Endothelial cell of umbilical vein (primary cell): ENCODE measurements around the gene STN1. TPM values are rescaled to one million over a fixed set of nuclear protein-coding genes. Genes with fewer than 3 reads are reported as not detected.
A peak's percentile ranks its signal among the peaks of the same experiment; 100 is the strongest.

Experiments used
- BruUV-seq: library from RNA; stranded (reverse); fragments of 400-500 nt; replicated peaks from 2 replicates; lab custom pipeline; 2021; lab: Mats Ljungman, UMichigan
- CTCF ChIA-PET: fragments of 300-600, 350-600 bp; sonication (Branson Sonifier 250); formaldehyde crosslinking; loops from one replicate; lab custom pipeline; 2021; ENCODE audit warnings: antibody characterized with exemption, inconsistent platforms; lab: Charles Lee
- POLR2A ChIA-PET: fragments of 300-600, 350-600 bp; sonication (Branson Sonifier 250); formaldehyde crosslinking; loops from one replicate; lab custom pipeline; 2021; ENCODE audit warnings: antibody characterized with exemption, inconsistent platforms; lab: Charles Lee
- DNase-seq: peaks from one replicate; pipeline ENCODE4 v3.0.0-alpha.2; 2011; ENCODE audit warnings: low read depth, low spot score
- FAIRE-seq: peaks from 2 replicates; lab custom pipeline; 2011; peaks lifted over from hg19 to GRCh38; lab: Jason Lieb, UNC
- H2AFZ ChIP-seq: 2 replicates; pipeline ENCODE4 v1.6.0; 2012; ENCODE audit warnings: low read depth, low read length, control low read depth, inconsistent platforms
- H3K27ac ChIP-seq: 2 replicates; pipeline ENCODE4 v1.5.1; 2011; ENCODE audit warnings: low read depth, mild to moderate bottlenecking, control low read depth, low read length, moderate library complexity; ENCODE audit not compliant: insufficient read depth
- H3K27me3 ChIP-seq, 2 experiments: 2 replicates each; pipeline versions ENCODE4 v1.6.0 to v1.6.1; 2011; ENCODE audit warnings: low read length in 2 of 2, mixed read lengths in 1 of 2; ENCODE audit not compliant: control insufficient read depth in 2 of 2, insufficient read depth in 2 of 2
- H3K36me3 ChIP-seq, 2 experiments: 2 replicates in 1 of 2; 3 replicates in 1 of 2; pipeline ENCODE4 v1.5.1; 2011; ENCODE audit warnings: low read length in 2 of 2, mild to moderate bottlenecking in 1 of 2, moderate library complexity in 1 of 2; ENCODE audit not compliant: control insufficient read depth in 2 of 2, insufficient read depth in 2 of 2; ENCODE audit errors: extremely low read depth in 1 of 2
- H3K4me1 ChIP-seq: 3 replicates; pipeline ENCODE4 v1.5.1; 2011; ENCODE audit warnings: mild to moderate bottlenecking, low read length; ENCODE audit not compliant: control insufficient read depth, insufficient read depth; ENCODE audit errors: extremely low read depth
- H3K4me2 ChIP-seq: 2 replicates; pipeline ENCODE4 v1.6.1; 2011; ENCODE audit warnings: low read length, control low read depth, mixed read lengths; ENCODE audit not compliant: insufficient read depth
- H3K4me3 ChIP-seq, 3 experiments: fragments of 200-600 bp in 1 of 3; sonication (generic), shearing (Covaris generic) in 1 of 3; replicated peaks in 1 of 3; 2 replicates each; pipeline ENCODE4 v1.5.1; 2011 to 2016; ENCODE audit warnings: control low read depth in 3 of 3, low read length in 3 of 3, mild to moderate bottlenecking in 2 of 3, inconsistent platforms in 1 of 3, low read depth in 1 of 3, moderate library complexity in 1 of 3; ENCODE audit not compliant: insufficient read depth in 1 of 3
- H3K79me2 ChIP-seq: 2 replicates; pipeline ENCODE4 v1.6.0; 2012; ENCODE audit warnings: low read length, inconsistent platforms; ENCODE audit not compliant: control insufficient read depth, insufficient read depth
- H3K9ac ChIP-seq: replicated peaks from 2 replicates; pipeline ENCODE3; 2011; ENCODE audit warnings: low read length, control low read depth; ENCODE audit not compliant: insufficient read depth; ENCODE audit errors: extremely low read depth
- H3K9me1 ChIP-seq: replicated peaks from 3 replicates; pipeline ENCODE4 v1.6.0; 2011; ENCODE audit warnings: mild to moderate bottlenecking, low read length; ENCODE audit not compliant: control insufficient read depth, insufficient read depth; ENCODE audit errors: extremely low read depth
- H3K9me3 ChIP-seq: replicated peaks from 2 replicates; pipeline ENCODE4 v1.5.1; 2012; ENCODE audit warnings: low read length, inconsistent platforms; ENCODE audit not compliant: control insufficient read depth, insufficient read depth
- H4K20me1 ChIP-seq: replicated peaks from 2 replicates; pipeline ENCODE3; 2011; ENCODE audit warnings: mild to moderate bottlenecking, low read length; ENCODE audit not compliant: control insufficient read depth, insufficient read depth; ENCODE audit errors: extremely low read depth
- EZH2 ChIP-seq: IDR thresholded peaks from 2 replicates; pipeline ENCODE4 v1.6.1; 2012; ENCODE audit warnings: borderline replicate concordance, low read depth, mild to moderate bottlenecking, moderate library complexity, low read length, inconsistent platforms; ENCODE audit not compliant: severe bottlenecking
- FOS ChIP-seq: IDR thresholded peaks from 2 replicates; pipeline ENCODE4 v1.6.1; 2011; ENCODE audit warnings: mild to moderate bottlenecking, low read length, moderate library complexity, borderline replicate concordance; ENCODE audit not compliant: insufficient read depth
- GATA2 ChIP-seq: IDR thresholded peaks from 2 replicates; pipeline ENCODE4 v1.7.0; 2011; ENCODE audit warnings: low read depth, mild to moderate bottlenecking, moderate library complexity, mixed read lengths, low read length; ENCODE audit not compliant: insufficient read length, insufficient read depth
- JUN ChIP-seq: IDR thresholded peaks from 2 replicates; pipeline ENCODE4 v1.6.1; 2011; ENCODE audit warnings: borderline replicate concordance, low read depth; ENCODE audit not compliant: insufficient read length, insufficient read depth
- MYC ChIP-seq: IDR thresholded peaks from one replicate; pipeline ENCODE4 v1.6.1; 2011; ENCODE audit warnings: mild to moderate bottlenecking, low read depth, low read length
- POLR2A ChIP-seq: IDR thresholded peaks from 2 replicates; pipeline ENCODE4 v1.6.1; 2012; ENCODE audit warnings: low read depth, mild to moderate bottlenecking, control low read depth, low read length
- POLR2AphosphoS5 ChIP-seq: IDR thresholded peaks from 2 replicates; pipeline ENCODE4 v1.6.1; 2012; ENCODE audit warnings: low read depth, mild to moderate bottlenecking, control low read depth, low read length, moderate library complexity; ENCODE audit not compliant: insufficient read depth
- dilution Hi-C: fragments of 300-500 bp; cut with MboI; formaldehyde crosslinking; loops from one replicate; pipeline ENCODE4 v1.15.0; 2019; ENCODE audit warnings: low sequenced_read_pairs; ENCODE audit not compliant: extremely low pct_ligation_motif_present
- intact Hi-C: fragments of 100-400 bp; cut with micrococcal nuclease; formaldehyde crosslinking; loops from one replicate; pipeline ENCODE4 v1.10.0; 2022
- polyA plus RNA-seq, 4 experiments: library from polyadenylated mRNA; depleted of rRNA in 3 of 4; stranded (reverse) in 3 of 4; unstranded in 1 of 4; fragments of >200 nt; gene quantifications; 2 replicates each; pipeline versions ENCODE4 v1.2.1 to v1.2.3, GENCODE V29; 2011 to 2012; ENCODE audit warnings: missing spikeins in 1 of 4
- total RNA-seq: library from RNA; stranded (reverse); gene quantifications from 2 replicates; pipeline ENCODE4 v1.2.3, GENCODE V29; 2021
- TF ChIP-seq, protein P1 (sequence below): IDR thresholded peaks from 2 replicates; pipeline ENCODE4 v1.6.1; 2011; ENCODE audit not compliant: insufficient read depth, insufficient read length
- TF ChIP-seq, protein P2 (sequence below), 2 donors: IDR thresholded peaks; 1 replicate in 1 of 2; 2 replicates in 1 of 2; pipeline ENCODE4 v1.5.1; 2011; ENCODE audit warnings: low read length in 2 of 2, mild to moderate bottlenecking in 2 of 2, moderate library complexity in 2 of 2, control low read depth in 1 of 2, inconsistent platforms in 1 of 2, low read depth in 1 of 2; ENCODE audit not compliant: insufficient read depth in 1 of 2; ENCODE audit errors: extremely low read depth in 1 of 2

Gene STN1
- total and polyA plus RNA-seq, 2 donors (not counting 3 experiments of a cell fraction or from before 2014, with no cell fraction given): 10.8 to 15.3 TPM

DNA sequence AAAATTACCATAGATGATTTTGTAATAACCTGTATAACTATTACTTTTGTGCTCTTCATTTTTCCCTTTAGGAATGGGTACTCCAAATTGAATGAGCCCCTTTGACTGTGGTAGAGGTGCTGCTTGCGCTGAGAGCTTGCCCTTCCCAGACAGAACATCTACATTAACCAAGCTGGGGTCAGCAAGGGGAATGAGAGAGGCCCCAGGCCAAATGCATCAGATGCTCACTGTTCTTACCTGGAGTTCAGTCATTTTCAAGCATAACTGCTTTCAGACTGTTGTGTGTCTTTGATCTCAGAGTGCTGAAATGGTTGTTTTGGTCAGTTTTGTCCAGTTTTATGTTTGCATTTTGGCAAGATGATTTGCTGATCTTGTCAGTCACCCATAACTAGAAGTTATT lies 7.6 kb upstream of the STN1 start:
- CTCF ChIA-PET: no interaction called here
- no peak for TF ChIP-seq EZH2
- TF ChIP-seq, protein P1, sequence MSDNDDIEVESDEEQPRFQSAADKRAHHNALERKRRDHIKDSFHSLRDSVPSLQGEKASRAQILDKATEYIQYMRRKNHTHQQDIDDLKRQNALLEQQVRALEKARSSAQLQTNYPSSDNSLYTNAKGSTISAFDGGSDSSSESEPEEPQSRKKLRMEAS: no peak
- no peak for TF ChIP-seq GATA2
- TF ChIP-seq JUN: no peak
- no peak for TF ChIP-seq FOS
- TF ChIP-seq POLR2A: no peak
- TF ChIP-seq, protein P2, sequence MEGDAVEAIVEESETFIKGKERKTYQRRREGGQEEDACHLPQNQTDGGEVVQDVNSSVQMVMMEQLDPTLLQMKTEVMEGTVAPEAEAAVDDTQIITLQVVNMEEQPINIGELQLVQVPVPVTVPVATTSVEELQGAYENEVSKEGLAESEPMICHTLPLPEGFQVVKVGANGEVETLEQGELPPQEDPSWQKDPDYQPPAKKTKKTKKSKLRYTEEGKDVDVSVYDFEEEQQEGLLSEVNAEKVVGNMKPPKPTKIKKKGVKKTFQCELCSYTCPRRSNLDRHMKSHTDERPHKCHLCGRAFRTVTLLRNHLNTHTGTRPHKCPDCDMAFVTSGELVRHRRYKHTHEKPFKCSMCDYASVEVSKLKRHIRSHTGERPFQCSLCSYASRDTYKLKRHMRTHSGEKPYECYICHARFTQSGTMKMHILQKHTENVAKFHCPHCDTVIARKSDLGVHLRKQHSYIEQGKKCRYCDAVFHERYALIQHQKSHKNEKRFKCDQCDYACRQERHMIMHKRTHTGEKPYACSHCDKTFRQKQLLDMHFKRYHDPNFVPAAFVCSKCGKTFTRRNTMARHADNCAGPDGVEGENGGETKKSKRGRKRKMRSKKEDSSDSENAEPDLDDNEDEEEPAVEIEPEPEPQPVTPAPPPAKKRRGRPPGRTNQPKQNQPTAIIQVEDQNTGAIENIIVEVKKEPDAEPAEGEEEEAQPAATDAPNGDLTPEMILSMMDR (IDR thresholded peaks at IDR 0.05; ENCODE audit: extremely low read depth in 1 of 2, insufficient read depth in 1 of 2, low read depth in 1 of 2, low read length in 2 of 2): no peak
- no peak for TF ChIP-seq MYC
- TF ChIP-seq POLR2AphosphoS5: no peak
- no peaks in the 10 kb centered on the region for H3K36me3 ChIP-seq
- dilution Hi-C loops (no loop called here), intact Hi-C loops (no loop called here)
- H3K9ac ChIP-seq: no peak overlapping the region
- no peaks in the 10 kb centered on the region for H3K9me3 ChIP-seq
- FAIRE-seq: peak; percentile 47
- H3K9me1 ChIP-seq: no peaks in the 10 kb centered on the region
- no peak overlapping the region for H3K4me3 ChIP-seq
- no peaks in the 10 kb centered on the region for H3K79me2 ChIP-seq
- no peak for DNase-seq
- no TSS peak for BruUV-seq
- H3K27ac ChIP-seq: no peak overlapping the region
- H2AFZ ChIP-seq: no peak overlapping the region
- H3K27me3 ChIP-seq: no peaks in the 10 kb centered on the region
- POLR2A ChIA-PET: interaction anchor here (0.7 kb wide), 1 partner anchor 124 kb away, joined by 4 read pairs; no protein-coding TSS in a partner anchor
- H4K20me1 ChIP-seq: no peaks in the 10 kb centered on the region
- no peaks in the 10 kb centered on the region for H3K4me1 ChIP-seq
- H3K4me2 ChIP-seq: no peak overlapping the region
